MM.1S (cell line): ENCODE measurements around the gene LHPP.

ENCODE experiments used
- CTCF ChIP-seq: fragments of 300-600 bp; sonication (generic); IDR thresholded peaks from 2 replicates; pipeline ENCODE4 v1.5.1; 2016; ENCODE audit warnings: antibody characterized with exemption, low read length, mixed read lengths
- EZH2 ChIP-seq: fragments of 300-600 bp; sonication (generic); optimal IDR thresholded peaks from 2 replicates; pipeline ENCODE3; 2017; ENCODE audit warnings: low read depth, mild to moderate bottlenecking, antibody characterized with exemption, low read length, mixed read lengths
- EZH2phosphoT487 ChIP-seq: fragments of 300-600 bp; sonication (generic); IDR thresholded peaks from 2 replicates; pipeline ENCODE4 v1.6.1; 2018; ENCODE audit warnings: antibody characterized with exemption, low read length

GRCh38 chr10:124460144-124460543 is 1.5 kb upstream of the LHPP start:
- no peak for TF ChIP-seq EZH2
- no peak for TF ChIP-seq EZH2phosphoT487
- no peak for TF ChIP-seq CTCF
